ENCODE results near the gene ING3. TPM values are rescaled to one million over a fixed set of nuclear protein-coding genes. Genes with fewer than 3 reads are reported as not detected.

ING3 gene
- total and polyA plus RNA-seq, 8 donors = 6.2 to 10.8 (median 7.6) TPM

DNA sequence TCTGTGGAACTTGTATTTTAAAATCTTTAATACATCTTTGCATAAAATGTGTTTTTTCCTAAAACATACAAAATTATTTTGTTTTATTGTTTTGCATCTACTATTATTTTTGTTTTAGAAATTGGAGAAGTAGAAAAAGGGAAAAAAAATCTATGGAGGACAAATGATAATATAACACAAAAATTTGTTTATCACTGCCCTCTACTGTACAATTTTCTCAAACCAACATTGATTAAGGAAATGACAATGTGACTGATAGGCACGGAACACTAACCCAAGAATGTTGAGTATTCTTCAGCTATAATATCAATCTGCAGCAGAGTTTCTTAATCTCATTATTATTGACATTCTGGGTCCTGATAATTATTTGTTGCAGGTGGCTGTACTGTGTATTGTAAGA is 9.5 kb upstream of the ING3 start:
- Histone ChIP-seq H3K27ac (no peak overlapping the region), H3K36me3 (no peaks in the 10 kb centered on the region), H3K27me3 (no peaks in the 10 kb centered on the region), H3K9me3 (no peaks in the 10 kb centered on the region), H3K4me3 (no peak overlapping the region), H3K4me1 (peaks cover 0 to 3% (median 3%) of the 10 kb centered on the region in 3 donors)
- FAIRE-seq = peak; percentile 92
- intact Hi-C loops (cut with DNase I) = loop anchor here in 2 of 3 donors (5.0 to 10.0 kb wide), 2 partner anchors 139 to 146 kb away; no protein-coding TSS in a partner anchor
- no peak for DNase-seq
- WGBS, 2 donors = 6 to 8% methylated on average over 1 of the region's 1 CpG
- ATAC-seq = peak in 3 of 4 donors; percentile 68 to 75 (median 69)
- TF ChIP-seq, protein P1, sequence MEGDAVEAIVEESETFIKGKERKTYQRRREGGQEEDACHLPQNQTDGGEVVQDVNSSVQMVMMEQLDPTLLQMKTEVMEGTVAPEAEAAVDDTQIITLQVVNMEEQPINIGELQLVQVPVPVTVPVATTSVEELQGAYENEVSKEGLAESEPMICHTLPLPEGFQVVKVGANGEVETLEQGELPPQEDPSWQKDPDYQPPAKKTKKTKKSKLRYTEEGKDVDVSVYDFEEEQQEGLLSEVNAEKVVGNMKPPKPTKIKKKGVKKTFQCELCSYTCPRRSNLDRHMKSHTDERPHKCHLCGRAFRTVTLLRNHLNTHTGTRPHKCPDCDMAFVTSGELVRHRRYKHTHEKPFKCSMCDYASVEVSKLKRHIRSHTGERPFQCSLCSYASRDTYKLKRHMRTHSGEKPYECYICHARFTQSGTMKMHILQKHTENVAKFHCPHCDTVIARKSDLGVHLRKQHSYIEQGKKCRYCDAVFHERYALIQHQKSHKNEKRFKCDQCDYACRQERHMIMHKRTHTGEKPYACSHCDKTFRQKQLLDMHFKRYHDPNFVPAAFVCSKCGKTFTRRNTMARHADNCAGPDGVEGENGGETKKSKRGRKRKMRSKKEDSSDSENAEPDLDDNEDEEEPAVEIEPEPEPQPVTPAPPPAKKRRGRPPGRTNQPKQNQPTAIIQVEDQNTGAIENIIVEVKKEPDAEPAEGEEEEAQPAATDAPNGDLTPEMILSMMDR (IDR thresholded peaks at IDR 0.05) = peak in 2 of 4 donors; percentile 10 to 11

DNA sequence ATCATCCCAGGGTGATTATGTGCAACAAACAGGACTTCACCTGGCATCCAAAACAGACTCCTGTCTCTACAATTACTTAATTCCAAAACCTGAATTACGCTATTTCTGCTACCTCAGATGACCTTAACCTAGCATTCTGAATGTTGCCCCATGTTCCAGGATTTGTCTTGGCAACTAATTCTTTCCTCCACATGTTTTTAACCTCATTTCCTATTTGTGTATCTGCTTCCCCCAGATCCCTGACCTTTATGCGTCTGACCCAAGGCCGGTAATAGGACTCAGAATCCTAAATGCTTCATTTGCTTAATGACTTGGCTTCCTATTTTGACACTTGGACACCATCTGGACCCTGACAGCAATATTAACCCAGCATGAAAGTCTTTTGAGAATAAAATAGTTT is 8.7 kb upstream of the ING3 start:
- DNase-seq (no peak), FAIRE-seq (no peak), ATAC-seq (no peak)
- intact Hi-C loops (cut with DNase I) = loop anchor here in 2 of 3 donors (5.0 to 10.0 kb wide), 2 partner anchors 140 to 147 kb away; no protein-coding TSS in a partner anchor
- TF ChIP-seq, protein P1 (IDR thresholded peaks at IDR 0.05) = no peak
- 19 to 39% methylated on average over 3 of the region's 3 CpGs for WGBS, 2 donors
- Histone ChIP-seq H3K4me3 (no peak overlapping the region), H3K9me3 (no peaks in the 10 kb centered on the region), H3K4me1 (peaks cover 0 to 3% (median 3%) of the 10 kb centered on the region in 3 donors), H3K27me3 (no peaks in the 10 kb centered on the region), H3K36me3 (no peaks in the 10 kb centered on the region), H3K27ac (no peak overlapping the region)

- WGBS, 2 donors = 89 to 98% methylated on average over 1 of the region's 1 CpG
- Histone ChIP-seq H3K27ac (no peak overlapping the region), H3K36me3 (no peaks in the 10 kb centered on the region), H3K27me3 (no peaks in the 10 kb centered on the region), H3K4me3 (no peak overlapping the region), H3K4me1 (peaks cover 0 to 3% (median 3%) of the 10 kb centered on the region in 3 donors), H3K9me3 (no peaks in the 10 kb centered on the region)
- DNase-seq = no peak
- intact Hi-C loops (cut with DNase I) = loop anchor here in 2 of 3 donors (5.0 to 10.0 kb wide), 2 partner anchors 141 to 148 kb away; no protein-coding TSS in a partner anchor
- no peak for ATAC-seq
- FAIRE-seq = no peak
- TF ChIP-seq, protein P1 (IDR thresholded peaks at IDR 0.05) = no peak
These were observed 7.7 kb upstream of the ING3 start for GRCh38 chr7:120942861-120943260.

DNA sequence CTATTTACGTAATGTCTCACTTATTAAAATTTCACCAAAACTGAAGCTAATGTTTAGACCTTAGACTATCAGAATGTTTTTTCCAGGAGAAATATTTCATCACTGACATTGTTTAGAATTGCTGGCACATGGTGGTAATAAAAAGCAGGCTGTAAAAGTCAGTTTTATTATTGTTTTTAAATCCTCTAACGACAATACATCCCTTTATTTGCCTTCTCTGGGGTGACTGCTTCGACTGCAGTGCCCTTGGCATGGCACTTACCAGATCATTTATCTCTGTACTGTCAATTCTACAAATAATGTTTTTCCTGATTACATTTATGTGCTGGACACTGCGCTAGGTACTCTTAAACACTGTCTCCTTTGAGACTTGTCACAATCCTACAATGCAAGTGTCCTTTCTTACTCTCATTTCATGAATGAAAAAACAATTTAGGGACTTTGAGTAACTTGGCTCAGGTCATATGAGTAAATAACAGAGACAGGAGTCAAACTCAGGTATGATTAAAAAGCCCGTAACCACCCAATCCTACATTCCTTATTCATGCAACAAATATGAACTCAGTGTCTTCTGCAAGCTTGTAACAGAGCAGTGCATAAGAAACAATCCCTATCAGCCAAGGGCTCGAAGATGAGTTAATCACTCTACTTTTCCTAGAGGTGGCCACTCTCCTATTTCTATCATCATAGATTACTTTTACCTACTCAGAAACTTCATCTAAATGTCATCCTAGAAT is 5.6 kb upstream of the ING3 start:
- no peaks in the 10 kb centered on the region for H3K9me3 ChIP-seq
- H3K27me3 ChIP-seq = no peaks in the 10 kb centered on the region
- intact Hi-C loops (cut with DNase I) = loop anchor here in 2 of 3 donors (5.0 to 10.0 kb wide), 2 partner anchors 143 to 150 kb away; no protein-coding TSS in a partner anchor
- no peaks in the 10 kb centered on the region for H3K36me3 ChIP-seq
- no peak for FAIRE-seq
- WGBS, 2 donors = 23 to 25% methylated on average over 6 of the region's 6 CpGs
- DNase-seq = peak in 1 of 6 donors; percentile 14
- no peak overlapping the region for H3K27ac ChIP-seq
- H3K4me1 ChIP-seq = peaks cover 0 to 7% (median 3%) of the 10 kb centered on the region in 3 donors
- TF ChIP-seq, protein P1 (IDR thresholded peaks at IDR 0.05) = no peak
- ATAC-seq = peak; percentile 28 to 81 (median 73)
- no peak overlapping the region for H3K4me3 ChIP-seq

GRCh38 chr7:120947980-120948379 is 2.6 kb upstream of the ING3 start:
- FAIRE-seq = no peak
- intact Hi-C loops (cut with DNase I) = loop anchor here in 1 of 3 donors (10.0 kb wide), 1 partner anchor 153 kb away; no protein-coding TSS in a partner anchor

More at GRCh38 chr7:120947980-120948379, 2.6 kb upstream of the ING3 start:
- no peak overlapping the region for H3K4me3 ChIP-seq
- H3K4me1 ChIP-seq = peaks cover 8 to 20% (median 18%) of the 10 kb centered on the region in 3 donors
- H3K9me3 ChIP-seq = no peaks in the 10 kb centered on the region
- no peak for DNase-seq
- H3K27ac ChIP-seq = no peak overlapping the region
- no peaks in the 10 kb centered on the region for H3K36me3 ChIP-seq
- ATAC-seq = no peak
- no peaks in the 10 kb centered on the region for H3K27me3 ChIP-seq
- TF ChIP-seq, protein P1 (IDR thresholded peaks at IDR 0.05) = no peak
